D721Med (cell line): ENCODE results near the gene MPHOSPH6.

Experiments used
- DNase-seq: peaks from one replicate; pipeline ENCODE4 v3.0.0; 2011; ENCODE audit warnings: low spot score; ENCODE audit not compliant: insufficient read length
- FAIRE-seq: peaks from 2 replicates; lab custom pipeline; 2011; peaks lifted over from hg19 to GRCh38; lab: Jason Lieb, UNC
- CTCF ChIP-seq: IDR thresholded peaks from 2 replicates; pipeline ENCODE4 v1.5.1; 2012; ENCODE audit warnings: mild to moderate bottlenecking, control low read depth; ENCODE audit not compliant: insufficient read depth; ENCODE audit errors: missing control alignments

MPHOSPH6 gene

GRCh38 chr16:82197540-82198240 is 27.7 kb upstream of the MPHOSPH6 start:
- FAIRE-seq, result no peak
- no peak for DNase-seq
- TF ChIP-seq CTCF, result no peak

- DNase-seq, result no peak
- no peak for TF ChIP-seq CTCF
- no peak for FAIRE-seq
Measured at GRCh38 chr16:82195917-82196494, 26.0 kb upstream of the MPHOSPH6 start.

- FAIRE-seq (no peak), DNase-seq (no peak)
- TF ChIP-seq CTCF, result no peak
Measured at GRCh38 chr16:82194086-82194485, 24.1 kb upstream of the MPHOSPH6 start.

- no peak for DNase-seq
- no peak for TF ChIP-seq CTCF
- FAIRE-seq, result no peak
Measured at GRCh38 chr16:82192665-82193064, 22.6 kb upstream of the MPHOSPH6 start.

- no peak for DNase-seq
- FAIRE-seq, result no peak
- TF ChIP-seq CTCF, result no peak
Measured at GRCh38 chr16:82190386-82190785, 20.4 kb upstream of the MPHOSPH6 start.

GRCh38 chr16:82187829-82188228 is 17.8 kb upstream of the MPHOSPH6 start:
- DNase-seq (no peak), FAIRE-seq (no peak)
- no peak for TF ChIP-seq CTCF

GRCh38 chr16:82185012-82185411 is 15.0 kb upstream of the MPHOSPH6 start:
- FAIRE-seq (no peak), DNase-seq (no peak)

More at GRCh38 chr16:82185012-82185411, 15.0 kb upstream of the MPHOSPH6 start:
- no peak for TF ChIP-seq CTCF
